Left lung (tissue), 10 donors: ENCODE data around the gene MAP3K7. TPM values are rescaled to one million over a fixed set of nuclear protein-coding genes. Genes with fewer than 3 reads are reported as not detected.

Experiments
- ATAC-seq: fragments of 200-7000 bp; cut with Tn5 transposase; one replicate; pipeline ENCODE4 v1.9.1; 2020; ENCODE audit warnings: moderate library complexity
- DNase-seq, 4 donors: peaks; one replicate each; pipeline ENCODE4 v3.0.0-alpha.2; 2013 to 2020
- H3K27ac ChIP-seq, 2 donors: fragments of 200-600 bp; sonication (generic) in 1 of 2; one replicate each; pipeline versions ENCODE4 v1.5.0 to v1.8.0; 2020 to 2021
- H3K27me3 ChIP-seq, 2 donors: fragments of 200-600 bp; sonication (generic) in 1 of 2; one replicate each; pipeline versions ENCODE4 v1.5.0 to v1.8.0; 2020 to 2021
- H3K36me3 ChIP-seq, 2 donors: fragments of 200-600 bp; sonication (generic) in 1 of 2; one replicate each; pipeline versions ENCODE4 v1.5.0 to v1.8.0; 2020 to 2021
- H3K4me1 ChIP-seq, 2 donors: fragments of 200-600 bp; one replicate each; pipeline ENCODE4 v1.8.0; 2021
- H3K4me3 ChIP-seq, 2 donors: fragments of 200-600 bp; sonication (generic) in 1 of 2; one replicate each; pipeline versions ENCODE4 v1.5.0 to v1.8.0; 2020 to 2021; ENCODE audit warnings: mild to moderate bottlenecking in 1 of 2
- H3K9me3 ChIP-seq, 2 donors: fragments of 200-600 bp; sonication (generic) in 1 of 2; one replicate each; pipeline versions ENCODE4 v1.5.0 to v1.8.0; 2020 to 2021
- intact Hi-C, 2 donors: fragments of 100-400 bp; cut with DNase I; formaldehyde crosslinking; loops; one replicate each; pipeline versions ENCODE4 v1.11.2 to v1.14.2; 2022
- polyA plus RNA-seq, 6 donors: library from polyadenylated mRNA; unstranded; fragments of 120-200 nt; gene quantifications; one replicate each; pipeline ENCODE4 v1.2.1, GENCODE V29; 2013; ENCODE audit not compliant: insufficient read length in 6 of 6
- total RNA-seq, 2 donors: library from RNA; stranded (reverse); fragmentation: NEBNext Ultra II Directional; extraction: Animal tissue kit (Norgen Biotek cat#: 25700); gene quantifications; one replicate each; pipeline ENCODE4 v1.2.1, GENCODE V29; 2021
- TF ChIP-seq, protein P1 (sequence below), 2 donors: fragments of 200-600 bp; sonication (generic) in 1 of 2; IDR thresholded peaks; one replicate each; pipeline versions ENCODE4 v1.5.0 to v1.8.0; 2021; ENCODE audit warnings: antibody characterized with exemption in 2 of 2
- donor health status: DM: no; HTN: yes; CAD: no.
- donor health status: DM: no; HTN: no; CAD: no.

The MAP3K7 gene
- total and polyA plus RNA-seq, 8 donors: 19.5 to 52.9 (median 45.8) TPM

DNA sequence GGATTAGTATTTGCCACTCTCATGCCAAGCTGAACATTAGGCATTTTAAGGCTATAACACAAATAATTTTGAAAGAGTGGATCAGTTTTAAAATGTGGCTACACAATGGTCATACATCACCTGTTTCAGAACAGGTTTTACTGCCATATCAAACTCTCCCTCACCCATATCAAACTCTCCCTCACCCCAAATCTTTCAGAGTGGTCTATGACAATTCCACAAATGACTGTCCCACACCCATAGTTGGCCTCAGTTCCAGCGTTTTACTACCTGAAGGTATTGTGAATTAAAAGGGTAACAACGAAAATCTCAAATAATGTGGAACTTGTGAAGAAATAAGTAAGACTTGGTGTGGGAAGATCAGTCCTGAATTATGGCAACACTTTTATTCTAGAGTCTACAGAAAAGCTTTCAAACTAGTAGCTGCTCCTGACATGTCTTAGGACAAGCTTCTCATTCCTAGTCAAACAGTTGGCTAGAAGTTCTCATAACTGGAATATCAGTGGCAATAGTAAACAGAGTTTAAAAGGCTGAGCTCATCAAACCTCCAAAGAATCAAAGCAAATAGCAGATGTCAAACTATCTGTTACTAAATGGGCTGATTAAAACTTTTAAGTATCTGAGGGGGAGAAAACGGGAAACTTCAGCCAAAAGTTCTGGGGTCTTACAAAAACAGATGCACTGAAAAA is 52.4 kb downstream of the MAP3K7 start:
- peaks cover 15 to 23% of the 10 kb centered on the region in 2 donors for H3K4me1 ChIP-seq
- peaks cover 0 to 43% of the 10 kb centered on the region in 2 donors for H3K36me3 ChIP-seq
- ATAC-seq: no peak
- no peaks in the 10 kb centered on the region for H3K27me3 ChIP-seq
- intact Hi-C loops: no loop called here
- H3K27ac ChIP-seq: no peak overlapping the region
- DNase-seq: no peak
- no peaks in the 10 kb centered on the region for H3K9me3 ChIP-seq
- TF ChIP-seq, protein P1, sequence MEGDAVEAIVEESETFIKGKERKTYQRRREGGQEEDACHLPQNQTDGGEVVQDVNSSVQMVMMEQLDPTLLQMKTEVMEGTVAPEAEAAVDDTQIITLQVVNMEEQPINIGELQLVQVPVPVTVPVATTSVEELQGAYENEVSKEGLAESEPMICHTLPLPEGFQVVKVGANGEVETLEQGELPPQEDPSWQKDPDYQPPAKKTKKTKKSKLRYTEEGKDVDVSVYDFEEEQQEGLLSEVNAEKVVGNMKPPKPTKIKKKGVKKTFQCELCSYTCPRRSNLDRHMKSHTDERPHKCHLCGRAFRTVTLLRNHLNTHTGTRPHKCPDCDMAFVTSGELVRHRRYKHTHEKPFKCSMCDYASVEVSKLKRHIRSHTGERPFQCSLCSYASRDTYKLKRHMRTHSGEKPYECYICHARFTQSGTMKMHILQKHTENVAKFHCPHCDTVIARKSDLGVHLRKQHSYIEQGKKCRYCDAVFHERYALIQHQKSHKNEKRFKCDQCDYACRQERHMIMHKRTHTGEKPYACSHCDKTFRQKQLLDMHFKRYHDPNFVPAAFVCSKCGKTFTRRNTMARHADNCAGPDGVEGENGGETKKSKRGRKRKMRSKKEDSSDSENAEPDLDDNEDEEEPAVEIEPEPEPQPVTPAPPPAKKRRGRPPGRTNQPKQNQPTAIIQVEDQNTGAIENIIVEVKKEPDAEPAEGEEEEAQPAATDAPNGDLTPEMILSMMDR (IDR thresholded peaks at IDR 0.05): no peak
- no peak overlapping the region for H3K4me3 ChIP-seq

DNA sequence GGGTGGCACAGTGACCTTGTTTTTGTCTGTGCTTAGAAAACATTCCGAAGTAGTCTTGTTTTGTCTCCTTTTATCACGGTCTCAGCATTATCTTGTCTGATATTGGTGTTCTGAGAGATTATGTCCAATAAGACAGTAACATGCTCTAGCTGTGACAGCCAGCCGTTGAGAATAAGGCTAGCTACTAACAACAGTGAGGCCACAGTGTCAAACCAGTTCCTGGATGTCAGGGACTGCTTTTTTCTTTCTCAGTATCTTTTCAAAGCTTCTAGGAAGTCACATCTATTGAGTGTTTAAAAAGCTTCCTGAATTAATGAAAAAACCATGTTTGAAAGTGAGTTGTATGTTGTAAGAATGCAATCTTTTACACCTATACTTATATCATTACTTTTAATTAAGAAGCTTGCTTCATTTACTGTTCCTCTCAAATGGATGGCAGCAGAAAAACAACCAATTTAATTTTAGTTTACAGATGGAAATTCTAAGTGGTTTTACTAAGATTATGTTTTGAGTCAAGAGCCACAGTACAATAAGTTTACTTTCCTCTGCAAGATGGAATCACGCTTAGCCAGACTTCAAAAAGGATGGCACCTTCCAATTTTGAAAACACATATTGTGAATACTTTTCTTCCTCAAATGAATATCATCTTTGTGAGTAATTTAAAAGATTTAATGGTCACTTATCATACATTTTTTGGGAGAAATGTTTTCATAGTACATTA is 53.1 kb downstream of the MAP3K7 start:
- Histone ChIP-seq H3K27me3 (no peaks in the 10 kb centered on the region), H3K4me1 (peaks cover 12 to 19% of the 10 kb centered on the region in 2 donors), H3K36me3 (peaks cover 0 to 43% of the 10 kb centered on the region in 2 donors), H3K9me3 (no peaks in the 10 kb centered on the region), H3K4me3 (no peak overlapping the region), H3K27ac (no peak overlapping the region)
- intact Hi-C loops: no loop called here
- ATAC-seq (no peak), DNase-seq (no peak)
- TF ChIP-seq, protein P1 (IDR thresholded peaks at IDR 0.05): no peak

DNA sequence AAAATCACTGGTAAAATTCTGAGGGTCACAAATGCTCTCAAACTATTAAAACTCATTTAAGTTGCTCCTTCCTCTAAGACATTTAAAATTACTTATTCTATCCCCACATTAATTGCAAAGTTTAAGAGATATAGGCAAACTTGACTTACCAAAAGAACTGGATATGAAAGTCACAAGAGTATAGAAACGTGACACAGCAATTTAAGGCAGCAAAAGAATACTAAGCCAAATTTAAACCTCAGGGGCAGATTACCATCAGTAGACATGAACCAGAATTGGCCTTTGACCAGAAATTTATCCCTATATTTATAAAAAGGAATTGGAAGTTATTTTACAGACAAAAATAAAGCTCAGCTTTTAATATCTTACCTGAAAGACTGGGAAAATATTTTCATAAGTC is 56.0 kb downstream of the MAP3K7 start:
- intact Hi-C loops: no loop called here
- ATAC-seq: no peak

DNA sequence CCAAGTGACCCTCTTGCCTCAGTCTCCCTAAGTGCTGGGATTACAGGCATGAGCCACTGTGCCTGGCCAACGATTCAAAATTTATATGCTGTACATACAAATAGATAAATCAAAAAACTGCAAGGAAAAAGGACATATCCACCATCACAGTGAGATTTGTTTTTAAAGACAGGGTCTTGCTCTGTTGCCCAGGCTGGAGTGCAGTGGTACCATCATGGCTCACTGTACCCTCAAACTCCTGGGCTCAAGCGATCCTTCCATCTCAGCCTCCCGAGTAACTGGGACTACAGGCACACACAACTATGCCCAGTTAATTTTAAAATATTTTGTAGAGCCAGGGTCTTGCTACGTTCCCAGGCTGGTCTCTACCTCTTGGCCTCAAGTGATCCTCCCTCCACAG is 61.5 kb downstream of the MAP3K7 start:
- H3K9me3 ChIP-seq: no peaks in the 10 kb centered on the region
- H3K27ac ChIP-seq: no peak overlapping the region
- no peak for ATAC-seq
- H3K4me3 ChIP-seq: no peak overlapping the region
- no peaks in the 10 kb centered on the region for H3K27me3 ChIP-seq
- DNase-seq: no peak
- TF ChIP-seq, protein P1 (IDR thresholded peaks at IDR 0.05): no peak
- H3K4me1 ChIP-seq: no peaks in the 10 kb centered on the region
- H3K36me3 ChIP-seq: peaks cover 0 to 25% of the 10 kb centered on the region in 2 donors
- intact Hi-C loops: no loop called here

More for the DNA sequence above, 56.0 kb downstream of the MAP3K7 start:
- DNase-seq: no peak
- TF ChIP-seq, protein P1 (IDR thresholded peaks at IDR 0.05): no peak
- no peaks in the 10 kb centered on the region for H3K27me3 ChIP-seq
- H3K4me3 ChIP-seq: no peak overlapping the region
- no peaks in the 10 kb centered on the region for H3K9me3 ChIP-seq
- H3K27ac ChIP-seq: no peak overlapping the region
- peaks cover 0 to 36% of the 10 kb centered on the region in 2 donors for H3K36me3 ChIP-seq
- no peaks in the 10 kb centered on the region for H3K4me1 ChIP-seq

DNA sequence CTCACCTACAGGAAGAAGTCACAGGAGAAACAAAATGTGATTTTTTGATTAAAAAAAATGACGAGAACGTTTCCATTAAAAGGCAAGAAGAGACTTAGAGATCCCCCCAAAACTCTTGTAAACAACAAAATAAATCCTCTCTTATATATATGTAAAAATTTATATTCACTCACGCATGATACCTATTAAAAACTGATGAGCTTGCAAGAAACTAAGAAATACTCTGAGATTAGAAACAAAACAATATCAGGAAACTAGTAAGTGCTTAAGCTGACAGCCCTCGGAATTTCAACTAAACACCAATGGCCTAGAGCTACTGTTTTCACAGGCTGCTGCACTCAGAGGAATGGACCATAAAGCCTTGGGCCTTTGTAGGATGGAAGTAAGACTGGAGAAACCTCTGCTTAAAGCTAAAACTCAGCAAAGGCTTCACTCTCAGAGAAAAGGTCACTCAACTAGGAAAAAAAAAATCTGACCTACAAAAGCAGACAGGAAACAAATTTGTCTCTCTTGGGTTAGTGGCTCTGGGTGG is 63.0 kb downstream of the MAP3K7 start:
- Histone ChIP-seq H3K27me3 (no peaks in the 10 kb centered on the region), H3K36me3 (peaks cover 0 to 37% of the 10 kb centered on the region in 2 donors), H3K4me3 (no peak overlapping the region), H3K27ac (no peak overlapping the region), H3K4me1 (no peaks in the 10 kb centered on the region), H3K9me3 (no peaks in the 10 kb centered on the region)
- intact Hi-C loops: no loop called here
- TF ChIP-seq, protein P1 (IDR thresholded peaks at IDR 0.05): no peak
- DNase-seq: no peak
- ATAC-seq: no peak
